ENCODE results near the gene NAALADL2.
"Not testable (repeated sequence)": the region's sequence is repeated elsewhere in the genome, so short reads cannot be mapped to it uniquely, and the experiment has no call there.

Gene NAALADL2

GRCh38 chr3:175132706-175133105 lies 273.6 kb downstream of the NAALADL2 start:
- DNase-seq (ENCODE audit: low read depth): not testable (repeated sequence)

DNA sequence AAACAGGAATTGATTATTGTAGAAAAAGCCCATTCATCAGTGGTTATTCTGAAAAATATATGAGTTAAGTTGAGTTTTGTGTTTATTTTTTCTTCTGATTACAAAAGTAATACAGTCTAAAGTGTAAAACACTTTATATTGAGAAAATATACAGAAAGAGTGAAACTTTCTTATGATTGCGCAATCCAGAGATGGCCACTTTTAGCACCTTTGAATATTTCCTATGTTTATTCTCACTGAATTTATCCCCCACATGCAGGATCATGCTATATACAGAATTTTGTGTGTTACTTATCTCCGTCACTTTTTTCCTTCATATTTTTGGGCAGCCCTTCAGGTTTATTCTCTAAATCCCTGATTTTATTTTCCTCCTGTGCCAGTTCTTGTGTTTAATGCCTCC lies 285.2 kb downstream of the NAALADL2 start:
- no peak for DNase-seq (ENCODE audit: low read depth)

GRCh38 chr3:175146258-175146657 lies 287.1 kb downstream of the NAALADL2 start:
- DNase-seq (ENCODE audit: low read depth): no peak

- no peak for DNase-seq (ENCODE audit: low read depth)
Observed at GRCh38 chr3:175149675-175150074, 290.5 kb downstream of the NAALADL2 start.

GRCh38 chr3:175150812-175151401 lies 291.8 kb downstream of the NAALADL2 start:
- DNase-seq (ENCODE audit: low read depth): no peak

DNA sequence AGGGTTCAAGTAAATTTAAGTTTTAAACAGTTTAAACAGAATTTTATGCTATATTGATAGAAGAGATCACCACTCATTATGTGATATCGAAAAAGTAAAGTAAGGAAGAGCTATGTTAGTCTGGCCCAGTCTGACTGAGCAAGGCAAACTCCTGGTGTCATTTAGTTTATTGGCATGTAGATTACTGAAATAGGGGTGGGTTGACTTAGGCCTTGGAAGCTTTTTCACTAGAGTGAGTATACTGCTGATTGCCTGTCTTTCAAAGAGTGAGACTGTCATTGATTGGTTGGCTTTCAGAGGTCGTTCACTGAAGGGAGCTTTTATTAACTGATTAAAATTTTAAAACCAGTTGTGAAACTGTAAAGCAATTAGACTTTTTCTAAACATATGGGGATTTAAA lies 294.5 kb downstream of the NAALADL2 start:
- DNase-seq (ENCODE audit: low read depth): no peak

- no peak for DNase-seq (ENCODE audit: low read depth)
Observed at GRCh38 chr3:175155172-175155571, 296.0 kb downstream of the NAALADL2 start.

DNA sequence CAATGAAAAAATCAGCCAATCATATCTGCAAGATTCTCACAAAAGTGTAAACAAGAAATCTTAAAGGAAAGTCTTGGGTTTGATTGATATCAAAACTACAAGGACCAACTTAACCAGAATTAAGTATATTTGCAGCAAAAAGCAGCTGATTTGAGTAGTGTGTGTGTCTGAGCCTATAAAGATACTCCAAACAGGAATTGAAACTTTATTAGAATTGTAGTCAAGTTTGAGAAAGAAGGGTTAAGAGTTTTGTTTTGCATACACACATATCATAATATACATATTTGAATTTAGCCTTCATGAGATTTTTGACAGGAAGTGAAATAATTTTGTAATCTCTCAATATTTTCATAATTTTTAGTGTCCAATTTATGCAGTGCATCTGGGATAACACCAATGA lies 300.1 kb downstream of the NAALADL2 start:
- DNase-seq (ENCODE audit: low read depth): no peak

GRCh38 chr3:175161291-175161690 lies 302.2 kb downstream of the NAALADL2 start:
- no peak for DNase-seq (ENCODE audit: low read depth)

DNA sequence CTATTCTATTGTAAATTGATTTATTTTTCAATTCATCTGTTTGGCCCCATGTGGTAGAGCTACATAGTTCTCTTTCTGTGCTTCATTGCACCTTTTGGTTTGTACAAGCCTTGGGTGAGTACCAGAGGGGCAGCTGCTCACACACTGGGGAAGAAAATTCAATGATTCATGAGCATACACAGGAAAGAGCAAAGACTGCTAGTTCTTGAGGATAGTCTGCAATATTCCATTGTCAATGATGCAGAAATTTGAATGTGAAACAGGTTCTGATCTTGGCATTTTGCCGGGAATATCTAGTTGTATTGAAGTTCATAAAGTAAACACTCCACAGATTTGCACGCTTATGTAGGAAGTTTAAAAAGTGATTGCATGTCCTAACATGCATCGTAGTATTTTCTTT lies 304.6 kb downstream of the NAALADL2 start:
- DNase-seq (ENCODE audit: low read depth): no peak

DNA sequence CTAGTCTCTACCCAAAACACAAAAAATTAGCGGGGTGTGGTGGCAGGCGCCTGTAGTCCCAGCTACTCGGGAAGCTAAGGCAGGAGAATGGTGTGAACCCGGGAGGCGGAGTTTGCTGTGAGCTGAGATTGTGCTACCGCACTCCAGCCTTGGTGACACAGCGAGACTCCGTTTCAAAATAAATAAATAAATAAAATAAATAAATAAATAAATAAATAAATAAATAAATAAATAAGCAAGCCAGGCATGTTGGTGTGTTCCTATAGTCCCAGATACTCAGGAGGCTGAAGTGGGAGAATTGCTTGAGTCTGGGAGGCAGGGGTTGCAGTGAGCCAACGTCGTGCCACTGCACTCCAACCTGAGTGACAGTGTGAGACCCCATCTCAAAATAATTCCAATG lies 314.0 kb downstream of the NAALADL2 start:
- DNase-seq (ENCODE audit: low read depth): not testable (repeated sequence)

DNA sequence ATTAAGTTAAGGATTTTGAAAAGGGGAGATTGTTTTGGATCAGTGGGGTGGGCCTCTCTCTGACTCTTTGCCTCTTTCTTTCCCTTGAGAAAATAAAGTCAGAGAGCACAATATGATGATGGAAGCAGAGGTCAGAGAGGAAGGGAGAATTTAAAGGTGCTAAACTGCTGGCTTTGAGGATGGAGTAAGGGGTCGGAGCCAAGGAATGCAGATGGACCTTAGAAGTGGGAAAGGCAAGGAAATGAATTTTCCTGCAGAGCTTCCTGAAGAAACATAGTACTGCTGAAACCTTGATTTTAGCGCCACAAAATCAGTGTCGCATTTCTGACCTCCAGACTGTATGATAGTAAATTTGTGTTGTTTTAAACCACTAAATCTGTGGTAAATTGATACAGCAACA lies 317.4 kb downstream of the NAALADL2 start:
- no peak for DNase-seq (ENCODE audit: low read depth)

DNA sequence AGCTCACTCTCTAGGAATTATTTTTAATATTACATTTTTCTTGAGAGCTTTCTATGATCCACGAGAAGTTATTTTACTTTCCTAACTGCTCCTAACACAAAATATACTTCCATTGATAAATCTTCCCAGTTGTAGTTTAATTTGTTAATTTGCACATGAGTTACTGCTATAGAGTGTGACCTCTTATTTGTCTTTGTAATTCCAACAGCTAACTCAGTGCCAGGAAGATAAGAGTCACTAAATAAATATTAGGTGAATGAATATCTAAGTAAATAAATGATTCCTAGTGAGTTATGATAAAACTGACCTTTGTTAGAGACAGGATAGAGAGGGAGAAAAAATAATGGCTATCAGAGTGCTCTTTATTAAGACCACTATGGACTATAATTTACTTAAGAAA lies 319.9 kb downstream of the NAALADL2 start:
- no peak for DNase-seq (ENCODE audit: low read depth)

DNA sequence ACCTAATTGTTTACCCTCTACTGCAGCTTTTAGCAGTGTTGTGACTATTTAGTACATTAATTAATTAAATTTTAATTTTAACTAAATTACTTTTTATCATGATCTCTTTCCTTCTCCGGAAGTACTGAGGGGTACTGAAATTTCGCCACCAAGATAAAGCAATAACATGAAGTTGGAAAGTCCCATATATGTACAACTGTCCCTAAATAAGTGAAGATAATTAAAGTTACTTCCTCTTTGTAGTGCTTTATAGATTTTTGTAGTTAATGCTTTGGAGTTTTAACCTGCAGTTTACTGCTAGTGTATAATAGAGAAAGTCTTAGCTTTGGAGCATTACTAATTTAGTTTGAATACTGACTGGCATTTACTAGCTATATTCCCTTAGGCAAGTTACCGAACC lies 325.3 kb downstream of the NAALADL2 start:
- DNase-seq (ENCODE audit: low read depth): no peak

DNA sequence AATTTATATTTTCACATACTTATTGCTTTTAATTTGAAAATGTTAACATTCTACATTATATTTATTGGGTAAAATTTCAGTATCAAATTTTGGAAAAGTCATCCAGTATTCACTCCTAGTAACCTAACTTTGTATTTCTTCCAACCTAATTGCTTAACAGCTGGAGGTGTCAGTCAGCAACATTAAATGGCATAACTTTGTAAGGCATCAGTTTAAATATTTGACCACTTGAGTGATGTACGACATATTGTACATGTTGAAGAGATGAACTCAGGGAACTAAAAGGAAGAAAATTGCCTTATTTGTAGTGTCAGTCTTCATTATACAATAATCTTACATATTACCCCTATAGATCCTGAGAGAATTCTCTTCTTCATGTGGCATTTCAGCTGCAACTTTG lies 326.8 kb downstream of the NAALADL2 start:
- DNase-seq (ENCODE audit: low read depth): no peak

DNA sequence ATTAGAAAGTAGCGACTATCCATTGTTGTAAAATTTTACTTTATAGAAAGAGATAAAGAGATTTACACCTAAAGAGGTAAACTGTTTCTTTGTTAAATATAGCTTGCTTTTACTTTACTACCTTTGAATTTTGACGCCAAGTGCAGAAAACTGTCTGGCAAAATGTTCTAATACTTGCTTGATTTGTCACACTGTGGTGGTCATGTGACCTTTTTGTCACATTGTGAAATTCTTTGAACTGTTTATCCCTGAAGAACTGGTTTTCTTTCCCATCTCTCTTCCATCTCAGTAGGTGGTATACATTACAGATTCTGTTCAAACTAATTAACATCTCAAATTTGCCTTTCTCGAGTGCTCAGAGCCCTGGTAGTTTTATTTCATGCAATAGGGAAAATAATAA lies 327.4 kb downstream of the NAALADL2 start:
- no peak for DNase-seq (ENCODE audit: low read depth)

- DNase-seq (ENCODE audit: low read depth): no peak
Observed at GRCh38 chr3:175187586-175187985, 328.5 kb downstream of the NAALADL2 start.

- no peak for DNase-seq (ENCODE audit: low read depth)
Observed at GRCh38 chr3:175192536-175192935, 333.4 kb downstream of the NAALADL2 start.

DNA sequence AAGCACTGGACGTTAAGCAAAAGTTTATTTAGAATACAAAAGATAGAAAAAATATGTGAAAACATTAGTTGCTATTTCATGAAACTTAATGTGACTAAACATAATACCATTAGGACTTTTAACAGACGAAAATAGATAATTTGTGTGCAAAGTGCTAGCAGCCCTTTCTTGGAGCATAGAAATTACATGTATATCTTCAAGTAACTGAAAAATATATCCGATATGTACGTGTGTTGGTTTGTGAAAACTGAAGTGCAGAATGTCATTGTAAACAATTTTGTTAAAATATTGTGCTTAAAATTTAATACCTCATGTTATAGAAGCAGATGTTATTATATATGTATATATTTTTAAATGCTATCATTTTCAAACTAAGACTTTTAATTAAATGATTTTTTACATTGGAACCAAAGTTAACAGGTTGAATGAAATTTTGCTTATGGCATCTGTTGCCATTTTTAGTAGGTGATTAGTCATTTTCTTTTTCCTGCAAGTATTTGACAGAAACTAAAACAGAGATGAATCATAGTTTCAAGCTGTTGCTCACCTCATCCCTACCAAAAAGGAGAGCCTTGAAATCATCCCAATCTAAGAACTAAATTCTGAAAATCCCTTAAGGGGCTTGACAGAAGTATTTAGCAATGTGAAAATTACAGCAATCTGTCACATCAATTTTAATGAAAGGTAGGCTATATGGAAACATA lies 334.8 kb downstream of the NAALADL2 start:
- DNase-seq (ENCODE audit: low read depth): no peak

GRCh38 chr3:175198991-175199783 lies 340.1 kb downstream of the NAALADL2 start:
- DNase-seq (ENCODE audit: low read depth): no peak

DNA sequence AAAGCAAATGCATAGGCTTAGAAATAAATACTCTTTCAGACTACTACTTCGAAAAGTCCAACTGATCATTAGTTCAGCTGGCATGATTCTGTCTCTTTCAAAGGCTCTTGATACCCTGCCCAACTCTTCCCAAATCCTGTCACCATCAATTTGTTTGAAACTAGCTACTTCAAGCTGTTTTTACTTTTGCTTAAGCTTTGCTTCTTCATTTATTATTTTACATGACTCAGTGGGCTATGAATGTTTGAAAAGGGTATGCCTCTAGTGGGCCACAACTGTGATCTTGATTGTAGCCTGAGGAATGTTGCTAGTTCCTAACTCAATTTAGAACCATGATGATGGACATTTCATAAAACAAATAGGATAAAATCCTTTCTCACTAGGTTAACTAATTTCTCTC lies 340.8 kb downstream of the NAALADL2 start:
- DNase-seq (ENCODE audit: low read depth): no peak

DNA sequence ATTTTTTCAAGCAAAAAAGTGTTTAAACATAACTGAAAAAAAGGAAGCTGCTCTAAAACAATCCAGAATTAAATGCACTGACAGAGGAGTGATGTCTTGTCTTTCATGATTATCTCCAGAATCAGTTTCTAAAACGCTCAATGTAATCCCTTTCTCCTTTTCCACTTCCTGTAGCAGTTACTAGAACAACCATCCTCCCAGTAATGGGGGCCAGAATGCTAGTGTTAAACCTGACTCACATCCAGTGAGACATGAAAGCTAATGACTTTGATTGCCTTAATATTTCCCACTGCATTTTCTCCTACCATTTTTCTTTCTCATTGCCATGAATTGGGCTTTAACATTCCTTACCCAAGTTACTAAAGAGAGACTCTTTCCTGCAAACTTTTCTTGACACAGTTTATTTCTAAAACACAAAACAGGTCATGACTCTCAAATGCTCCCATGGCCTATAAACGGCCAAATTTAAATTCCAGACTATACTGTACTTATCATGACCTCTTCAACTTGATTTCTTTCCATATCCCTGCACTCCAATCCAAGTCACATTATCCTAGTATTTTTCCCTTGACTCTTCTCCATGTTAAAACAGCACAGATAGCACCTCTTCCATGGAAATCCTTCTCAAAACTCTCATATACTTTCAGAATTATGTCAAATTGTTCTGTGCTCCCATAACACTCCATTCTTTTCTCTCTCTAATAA lies 341.4 kb downstream of the NAALADL2 start:
- no peak for DNase-seq (ENCODE audit: low read depth)

DNA sequence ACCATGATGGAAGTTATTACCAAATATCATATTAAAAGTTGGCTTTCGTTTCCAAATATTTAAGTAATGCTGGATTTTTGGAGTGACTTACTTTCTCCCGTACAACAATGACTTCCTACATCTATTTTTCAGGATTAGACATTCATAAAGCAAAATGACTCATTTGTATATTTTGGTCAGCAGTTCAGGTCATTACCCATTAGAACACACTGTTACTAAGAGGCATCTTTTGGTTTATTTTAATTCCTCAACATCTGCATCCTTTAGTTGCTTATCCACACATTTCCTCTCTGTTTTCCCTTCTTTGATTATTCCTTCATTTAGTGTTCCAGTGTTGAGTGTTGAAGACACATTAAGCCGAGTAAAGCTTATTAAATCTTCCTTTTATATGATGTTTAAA lies 348.2 kb downstream of the NAALADL2 start:
- no peak for DNase-seq (ENCODE audit: low read depth)

Measured in activated T-helper 9 cell treated with anti-CD3 and anti-CD28 coated beads, Interleukin-2, amount 50 U/mL, for 16 hours (primary cell).